ENCODE data around the gene ATRNL1.

- TF ChIP-seq ESRRA (IDR thresholded peaks at IDR 0.05; ENCODE audit: borderline replicate concordance, low read length) (no peak), CBX8 (IDR thresholded peaks at IDR 0.05) (no peak), CTCF (IDR thresholded peaks at IDR 0.05) (no peak), POLR2A (IDR thresholded peaks at IDR 0.05; ENCODE audit: low read length) (no peak), POLR2AphosphoS2 (conservative IDR thresholded peaks at IDR 0.05; ENCODE audit: low read length) (no peak), EP300 (IDR thresholded peaks at IDR 0.05) (no peak), KDM1A (IDR thresholded peaks at IDR 0.05; ENCODE audit: low read depth) (no peak), RFX5 (IDR thresholded peaks at IDR 0.05) (no peak), CHD2 (IDR thresholded peaks at IDR 0.05; ENCODE audit: low read length, partially characterized antibody) (no peak)
These were observed 790.2 kb downstream of the ATRNL1 start for GRCh38 chr10:115883372-115883771.

Data from A549 (cell line).